Iris pigment epithelial cell (primary cell): ENCODE data around the gene ETV3.

Experiments used
- DNase-seq: peaks from one replicate; pipeline ENCODE4 v3.0.0-alpha.2; 2011; ENCODE audit warnings: low read depth

ETV3 gene

GRCh38 chr1:157161901-157162300 lies 23.7 kb upstream of the ETV3 start:
- no peak for DNase-seq

GRCh38 chr1:157158967-157159366 lies 20.8 kb upstream of the ETV3 start:
- DNase-seq = no peak

- peak; percentile 52 for DNase-seq
These were observed 19.5 kb upstream of the ETV3 start for GRCh38 chr1:157157501-157158190.

GRCh38 chr1:157156058-157156541 lies 17.9 kb upstream of the ETV3 start:
- DNase-seq = peak; percentile 47

- DNase-seq = no peak
These were observed 17.5 kb upstream of the ETV3 start for GRCh38 chr1:157155658-157156057.

- DNase-seq = peak; percentile 53
These were observed 16.8 kb upstream of the ETV3 start for GRCh38 chr1:157154940-157155514.

GRCh38 chr1:157154291-157154690 lies 16.1 kb upstream of the ETV3 start:
- no peak for DNase-seq

- DNase-seq = no peak
These were observed 15.6 kb upstream of the ETV3 start for GRCh38 chr1:157153746-157154145.

GRCh38 chr1:157152510-157152909 lies 14.3 kb upstream of the ETV3 start:
- DNase-seq = no peak

GRCh38 chr1:157151506-157151905 lies 13.3 kb upstream of the ETV3 start:
- no peak for DNase-seq

GRCh38 chr1:157151073-157151472 lies 12.9 kb upstream of the ETV3 start:
- DNase-seq = no peak

- DNase-seq = no peak
These were observed 12.4 kb upstream of the ETV3 start for GRCh38 chr1:157150631-157151030.

GRCh38 chr1:157147906-157148700 lies 9.9 kb upstream of the ETV3 start:
- peak; percentile 54 for DNase-seq

- DNase-seq = no peak
These were observed 8.8 kb upstream of the ETV3 start for GRCh38 chr1:157147037-157147436.

GRCh38 chr1:157146244-157146643 lies 8.0 kb upstream of the ETV3 start:
- no peak for DNase-seq

- no peak for DNase-seq
These were observed 6.9 kb upstream of the ETV3 start for GRCh38 chr1:157145076-157145475.

GRCh38 chr1:157144509-157144908 lies 6.3 kb upstream of the ETV3 start:
- DNase-seq = no peak

GRCh38 chr1:157142765-157143423 lies 4.7 kb upstream of the ETV3 start:
- DNase-seq = no peak

- DNase-seq = no peak
These were observed 4.0 kb upstream of the ETV3 start for GRCh38 chr1:157142201-157142600.

GRCh38 chr1:157141212-157141855 lies 3.1 kb upstream of the ETV3 start:
- DNase-seq = no peak

GRCh38 chr1:157140063-157140588 lies 1.9 kb upstream of the ETV3 start:
- no peak for DNase-seq
